Measurements from ENCODE around the gene TMPRSS6.

Gene TMPRSS6

GRCh38 chr22:37139762-37140161 lies 30.2 kb upstream of the TMPRSS6 start:
- no peak for DNase-seq

GRCh38 chr22:37138849-37139561 lies 29.5 kb upstream of the TMPRSS6 start:
- DNase-seq, result no peak

- DNase-seq, result no peak
Observed at GRCh38 chr22:37137903-37138665, 28.6 kb upstream of the TMPRSS6 start.

- no peak for DNase-seq
Observed at GRCh38 chr22:37137131-37137530, 27.6 kb upstream of the TMPRSS6 start.

- DNase-seq, result no peak
Observed at GRCh38 chr22:37135023-37135422, 25.5 kb upstream of the TMPRSS6 start.

GRCh38 chr22:37133304-37134018 lies 23.9 kb upstream of the TMPRSS6 start:
- no peak for DNase-seq

GRCh38 chr22:37132773-37133172 lies 23.3 kb upstream of the TMPRSS6 start:
- no peak for DNase-seq

GRCh38 chr22:37129866-37130441 lies 20.4 kb upstream of the TMPRSS6 start:
- DNase-seq, result no peak

- no peak for DNase-seq
Observed at GRCh38 chr22:37128555-37129281, 19.2 kb upstream of the TMPRSS6 start.

GRCh38 chr22:37127350-37127878 lies 17.9 kb upstream of the TMPRSS6 start:
- no peak for DNase-seq

GRCh38 chr22:37126882-37127281 lies 17.4 kb upstream of the TMPRSS6 start:
- DNase-seq, result no peak

- DNase-seq, result no peak
Observed at GRCh38 chr22:37126383-37126782, 16.9 kb upstream of the TMPRSS6 start.

- no peak for DNase-seq
Observed at GRCh38 chr22:37123649-37124048, 14.1 kb upstream of the TMPRSS6 start.

GRCh38 chr22:37122598-37123180 lies 13.2 kb upstream of the TMPRSS6 start:
- no peak for DNase-seq

- no peak for DNase-seq
Observed at GRCh38 chr22:37121887-37122591, 12.5 kb upstream of the TMPRSS6 start.

GRCh38 chr22:37120569-37121340 lies 11.2 kb upstream of the TMPRSS6 start:
- DNase-seq, result no peak

GRCh38 chr22:37119872-37120271 lies 10.4 kb upstream of the TMPRSS6 start:
- no peak for DNase-seq

- DNase-seq, result no peak
Observed at GRCh38 chr22:37118083-37118482, 8.6 kb upstream of the TMPRSS6 start.

GRCh38 chr22:37117092-37117491 lies 7.6 kb upstream of the TMPRSS6 start:
- no peak for DNase-seq

- DNase-seq, result no peak
Observed at GRCh38 chr22:37115032-37115431, 5.5 kb upstream of the TMPRSS6 start.

- DNase-seq, result no peak
Observed at GRCh38 chr22:37113757-37114156, 4.2 kb upstream of the TMPRSS6 start.
